H1 (cell line): ENCODE measurements around the gene FASN. TPM values are rescaled to one million over a fixed set of nuclear protein-coding genes. Genes with fewer than 3 reads are reported as not detected.

ENCODE experiments used
- CHD7 ChIP-seq: fragments of 300-600 bp; sonication (generic); IDR thresholded peaks from 2 replicates; pipeline ENCODE4 v1.7.1; 2012; ENCODE audit warnings: low read length, moderate library complexity, mild to moderate bottlenecking, inconsistent platforms; ENCODE audit not compliant: insufficient replicate concordance
- polyA plus RNA-seq, 7 experiments: library from polyadenylated mRNA; depleted of rRNA in 3 of 7; stranded (reverse) in 5 of 7; unstranded in 2 of 7; fragments of >200 nt in 5 of 7; fragments of 200-250 nt in 2 of 7; gene quantifications; 1 replicate in 5 of 7; 2 replicates in 1 of 7; 4 replicates in 1 of 7; pipeline versions ENCODE4 v1.2.1 to v1.2.3, GENCODE V29; 2011 to 2013; ENCODE audit warnings: missing spikeins in 2 of 7, mixed read lengths in 2 of 7
- total RNA-seq: library from RNA; stranded (reverse); fragmentation: NEBNext Ultra II Directional; extraction: Animal tissue kit (Norgen Biotek cat#: 25700); gene quantifications from 2 replicates; pipeline ENCODE4 v1.2.1, GENCODE V29; 2021

FASN gene
- total and polyA plus RNA-seq, 2 of the 8 experiments (the other 6 are each of a cell fraction or from before 2014, with no cell fraction given) = 143 to 561 TPM

GRCh38 chr17:82049521-82049971 is 48.5 kb downstream of the FASN start (continued):
- TF ChIP-seq CHD7 = no peak
